C4-2B (cell line): ENCODE results near the gene CMPK1.

Experiments
- H3K27ac ChIP-seq: fragments of 450-650 bp; 2 replicates; pipeline ENCODE4 v1.5.1; 2017
- ZFX ChIP-seq: fragments of 450-650 bp; IDR thresholded peaks from 2 replicates; pipeline ENCODE4 v1.6.1; 2017
- TF ChIP-seq, protein P1 (sequence below): fragments of 450-650 bp; conservative IDR thresholded peaks from 2 replicates; pipeline ENCODE4 v1.5.1; 2017; ENCODE audit warnings: mild to moderate bottlenecking

The CMPK1 gene

DNA sequence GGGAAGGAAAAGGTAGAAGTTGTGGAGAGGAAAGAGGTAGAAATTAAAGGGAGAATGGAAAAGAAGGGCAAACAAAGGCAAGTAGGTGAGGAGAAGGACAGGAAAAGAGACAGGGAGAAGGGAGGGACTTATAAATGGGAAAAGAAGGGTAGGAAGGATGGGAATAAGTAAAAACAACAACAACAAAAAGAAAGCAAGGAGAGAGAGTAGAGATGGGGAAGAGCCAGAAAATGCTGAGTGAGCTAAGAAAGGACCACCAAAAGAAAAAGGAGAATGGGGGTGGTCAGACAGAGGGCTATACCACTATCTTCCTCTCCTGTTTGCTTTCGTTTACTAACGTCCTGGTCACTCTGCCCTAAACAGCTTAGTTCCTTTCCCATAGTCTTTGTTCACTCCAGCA, 1.7 kb upstream of the CMPK1 start:
- TF ChIP-seq, protein P1, sequence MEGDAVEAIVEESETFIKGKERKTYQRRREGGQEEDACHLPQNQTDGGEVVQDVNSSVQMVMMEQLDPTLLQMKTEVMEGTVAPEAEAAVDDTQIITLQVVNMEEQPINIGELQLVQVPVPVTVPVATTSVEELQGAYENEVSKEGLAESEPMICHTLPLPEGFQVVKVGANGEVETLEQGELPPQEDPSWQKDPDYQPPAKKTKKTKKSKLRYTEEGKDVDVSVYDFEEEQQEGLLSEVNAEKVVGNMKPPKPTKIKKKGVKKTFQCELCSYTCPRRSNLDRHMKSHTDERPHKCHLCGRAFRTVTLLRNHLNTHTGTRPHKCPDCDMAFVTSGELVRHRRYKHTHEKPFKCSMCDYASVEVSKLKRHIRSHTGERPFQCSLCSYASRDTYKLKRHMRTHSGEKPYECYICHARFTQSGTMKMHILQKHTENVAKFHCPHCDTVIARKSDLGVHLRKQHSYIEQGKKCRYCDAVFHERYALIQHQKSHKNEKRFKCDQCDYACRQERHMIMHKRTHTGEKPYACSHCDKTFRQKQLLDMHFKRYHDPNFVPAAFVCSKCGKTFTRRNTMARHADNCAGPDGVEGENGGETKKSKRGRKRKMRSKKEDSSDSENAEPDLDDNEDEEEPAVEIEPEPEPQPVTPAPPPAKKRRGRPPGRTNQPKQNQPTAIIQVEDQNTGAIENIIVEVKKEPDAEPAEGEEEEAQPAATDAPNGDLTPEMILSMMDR: no peak
- no peak for TF ChIP-seq ZFX

DNA sequence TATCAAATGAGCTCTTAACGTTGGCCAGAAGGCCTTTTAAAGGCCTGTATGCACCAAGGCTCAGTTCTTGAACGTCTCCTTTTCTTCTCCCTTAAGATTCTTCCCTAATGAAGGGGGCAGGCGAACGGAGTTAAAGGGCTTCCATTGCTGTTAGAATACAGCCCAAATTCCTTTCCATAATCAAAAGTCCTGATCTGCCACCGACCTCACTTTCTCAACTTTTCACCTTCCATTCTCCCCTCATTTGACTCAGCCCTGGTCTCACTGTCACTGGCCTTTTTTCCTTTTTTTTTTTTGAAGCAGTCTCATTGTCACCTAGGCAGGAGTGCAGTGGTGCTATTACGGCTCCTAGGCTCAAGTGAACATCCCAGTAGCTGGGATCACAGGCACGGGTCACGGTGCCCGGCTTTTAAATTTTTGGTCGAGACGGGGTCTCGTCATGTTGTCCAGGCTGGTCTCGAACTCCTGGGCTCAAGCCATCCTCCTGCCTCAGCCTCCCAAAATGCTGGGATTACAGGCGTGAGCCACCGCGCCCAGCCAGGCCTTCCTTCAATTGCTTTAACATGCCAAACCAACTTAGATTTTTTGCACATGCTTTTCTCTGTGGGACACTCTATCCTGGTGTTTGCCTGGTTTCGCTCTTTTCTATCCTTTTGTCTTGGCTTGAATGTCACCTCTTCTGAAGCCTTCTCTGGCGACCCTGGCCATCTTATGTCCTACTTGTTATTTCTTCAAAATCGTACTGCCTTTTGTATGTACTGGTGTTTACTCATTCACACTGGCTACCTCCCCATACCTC, 612 bp upstream of the CMPK1 start:
- TF ChIP-seq, protein P1: no peak
- no peak for TF ChIP-seq ZFX
- peak overlapping the region; percentile 94 for H3K27ac ChIP-seq

More for the DNA sequence above, 1.7 kb upstream of the CMPK1 start:
- no peak overlapping the region; the same call in 1 of the 2 replicates for H3K27ac ChIP-seq

DNA sequence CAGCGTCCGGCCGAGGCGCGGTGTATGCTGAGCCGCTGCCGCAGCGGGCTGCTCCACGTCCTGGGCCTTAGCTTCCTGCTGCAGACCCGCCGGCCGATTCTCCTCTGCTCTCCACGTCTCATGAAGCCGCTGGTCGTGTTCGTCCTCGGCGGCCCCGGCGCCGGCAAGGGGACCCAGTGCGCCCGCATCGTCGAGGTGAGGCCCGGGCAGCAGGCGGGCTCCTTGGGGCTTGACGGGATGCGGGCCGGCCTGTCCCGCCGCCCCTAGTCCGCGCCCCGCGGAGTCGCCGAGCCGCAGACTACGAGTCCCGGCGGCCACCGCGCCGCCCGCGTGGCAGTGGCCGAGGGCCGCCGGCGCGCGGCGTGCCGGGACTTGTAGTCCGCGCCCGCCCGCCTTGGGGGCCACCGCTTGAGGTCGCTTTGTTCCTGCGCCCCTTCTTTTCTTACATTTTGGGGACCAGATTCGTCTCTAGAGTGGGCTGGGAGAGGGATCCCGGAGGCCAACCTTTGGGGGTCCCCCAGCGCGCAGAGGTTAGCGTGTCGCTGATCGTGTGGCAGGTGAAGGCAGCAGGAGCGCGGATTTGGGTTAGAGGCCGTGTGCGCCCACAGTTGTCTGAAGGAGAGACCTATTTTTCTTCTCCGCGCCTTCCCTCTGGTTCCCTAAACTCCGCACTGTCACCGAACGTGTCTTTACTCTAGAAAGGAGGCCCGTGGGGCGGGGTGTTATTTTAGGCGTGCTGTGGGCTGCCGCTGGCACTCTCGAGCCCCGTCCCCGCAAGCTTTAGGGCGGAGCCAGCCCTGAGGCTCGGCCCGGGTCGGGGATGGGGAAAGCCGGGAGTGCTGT, 553 bp downstream of the CMPK1 start:
- TF ChIP-seq ZFX: peak; percentile 88
- TF ChIP-seq, protein P1: peak; percentile 31
- peak overlapping the region; percentile 94 for H3K27ac ChIP-seq

DNA sequence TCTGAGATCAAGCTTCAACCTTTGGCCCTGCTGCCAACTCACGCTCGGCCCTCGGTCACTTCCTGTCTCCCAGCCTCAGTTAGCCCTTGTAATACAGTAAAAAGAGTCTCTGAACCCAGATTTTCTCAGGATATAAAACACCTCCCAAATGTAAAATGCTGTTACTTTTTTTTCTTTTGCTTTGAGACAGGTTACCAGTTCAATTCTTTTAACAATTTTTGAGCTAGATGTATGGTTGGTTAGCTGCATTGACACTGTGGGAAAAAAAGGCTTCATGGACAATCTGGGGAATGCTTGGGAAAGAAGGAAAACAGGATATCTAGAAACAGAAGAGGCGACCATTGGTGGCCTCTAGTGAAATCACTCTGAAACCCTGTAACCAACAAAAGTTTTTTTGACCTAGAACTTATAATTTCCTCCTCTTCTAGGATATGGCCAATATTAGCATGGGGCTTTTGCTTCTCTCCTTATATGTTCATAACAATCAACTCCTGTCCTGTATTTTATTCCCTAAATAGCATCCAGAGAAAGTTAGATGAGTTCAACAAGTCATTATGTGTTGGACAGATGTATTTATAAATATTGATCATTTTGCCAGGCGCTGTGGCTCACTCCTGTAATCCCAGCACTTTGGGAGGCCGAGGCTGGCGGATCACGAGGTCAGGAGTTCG, 1.3 kb downstream of the CMPK1 start:
- TF ChIP-seq ZFX: no peak
- TF ChIP-seq, protein P1: no peak
- peak overlapping the region; percentile 94 for H3K27ac ChIP-seq

DNA sequence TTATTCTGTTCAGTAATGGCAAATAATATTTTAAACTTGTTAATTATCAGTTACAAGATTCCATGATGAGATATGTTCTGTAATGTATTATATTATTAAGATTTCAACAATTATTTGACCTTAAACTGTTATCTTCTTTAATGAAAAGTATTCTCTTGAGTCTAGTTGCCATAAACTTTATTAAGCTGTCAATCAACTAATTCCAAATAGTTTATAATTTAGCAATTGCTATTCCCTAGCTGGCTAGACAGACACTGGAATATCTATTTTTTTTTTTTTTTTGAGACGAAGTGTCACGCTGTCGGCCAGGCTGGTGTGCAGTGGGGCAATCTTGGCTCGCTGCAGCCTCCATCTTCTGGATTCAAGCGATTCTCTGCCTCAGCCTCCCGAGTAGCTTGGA, 3.8 kb downstream of the CMPK1 start:
- TF ChIP-seq ZFX: no peak
- TF ChIP-seq, protein P1: no peak

DNA sequence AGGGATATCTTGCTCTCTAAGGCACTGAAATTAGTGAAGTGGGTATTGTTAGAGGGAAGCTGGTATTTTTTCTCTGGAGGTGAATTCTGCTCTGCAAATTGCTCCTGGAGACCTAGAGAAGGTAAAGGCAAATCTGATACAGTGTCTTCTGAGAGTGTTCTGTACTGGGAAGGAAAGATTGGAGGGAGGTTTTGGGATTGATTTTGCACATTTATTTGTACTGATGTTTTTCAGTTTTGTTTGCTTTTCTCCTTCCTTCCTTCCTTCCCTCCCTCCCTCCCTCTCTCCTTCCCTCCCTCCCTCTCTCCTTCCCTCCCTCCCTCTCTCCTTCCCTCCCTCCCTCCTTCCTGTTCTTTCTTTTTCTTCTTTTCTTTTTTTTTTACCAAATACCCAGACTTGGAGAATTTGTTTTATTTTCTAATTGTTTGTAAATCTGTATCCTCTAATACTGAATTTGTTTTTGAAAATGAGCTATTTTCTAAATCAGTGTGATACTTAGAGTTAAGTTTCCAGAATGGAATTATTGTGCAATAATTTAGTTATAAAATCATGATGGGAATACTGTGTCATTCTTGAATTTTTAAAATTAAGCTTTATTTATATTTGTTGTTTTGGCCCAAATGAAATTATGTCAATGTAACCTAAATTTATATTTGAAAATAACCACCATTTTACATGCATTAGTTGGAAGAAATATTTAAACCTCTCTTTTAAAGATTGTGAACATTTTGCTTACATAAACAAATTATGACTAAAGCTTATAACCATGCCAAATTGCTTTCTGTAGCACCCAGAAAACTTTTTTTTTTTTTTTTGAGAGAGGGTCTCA, 4.9 kb downstream of the CMPK1 start:
- no peak for TF ChIP-seq ZFX
- TF ChIP-seq, protein P1: no peak
- H3K27ac ChIP-seq: no peak overlapping the region

More for the DNA sequence above, 3.8 kb downstream of the CMPK1 start:
- no peak overlapping the region for H3K27ac ChIP-seq
